Keratinocyte (primary cell): ENCODE data around the gene ZNF524. TPM values are rescaled to one million over a fixed set of nuclear protein-coding genes. Genes with fewer than 3 reads are reported as not detected.

ENCODE experiments used
- DNase-seq: peaks from one replicate; pipeline ENCODE4 v3.0.0-alpha.2; 2011; ENCODE audit warnings: low read depth, missing footprints, low spot score
- FAIRE-seq: peaks from 2 replicates; lab custom pipeline; 2011; peaks lifted over from hg19 to GRCh38; lab: Jason Lieb, UNC
- H2AFZ ChIP-seq: 2 replicates; pipeline ENCODE4 v1.6.0; 2012; ENCODE audit warnings: low read length, control low read depth, inconsistent platforms; ENCODE audit not compliant: control insufficient read depth
- H3K27ac ChIP-seq: 2 replicates; pipeline ENCODE4 v1.5.1; 2011; ENCODE audit warnings: low read length; ENCODE audit not compliant: control insufficient read depth, insufficient read depth
- H3K27me3 ChIP-seq: 3 replicates; pipeline ENCODE4 v1.6.0; 2011; ENCODE audit warnings: low read length; ENCODE audit not compliant: control insufficient read depth, insufficient read depth; ENCODE audit errors: extremely low read depth
- H3K36me3 ChIP-seq, 2 experiments: 2 replicates in 1 of 2; 3 replicates in 1 of 2; pipeline ENCODE4 v1.5.1; 2011; ENCODE audit warnings: low read length in 2 of 2, mild to moderate bottlenecking in 1 of 2; ENCODE audit not compliant: control insufficient read depth in 2 of 2, insufficient read depth in 2 of 2; ENCODE audit errors: extremely low read depth in 1 of 2
- H3K4me1 ChIP-seq: 3 replicates; pipeline ENCODE4 v1.5.1; 2011; ENCODE audit warnings: low read length; ENCODE audit not compliant: control insufficient read depth, insufficient read depth; ENCODE audit errors: extremely low read depth
- H3K4me2 ChIP-seq: 3 replicates; pipeline ENCODE4 v1.6.0; 2011; ENCODE audit warnings: low read depth, low read length; ENCODE audit not compliant: control insufficient read depth, insufficient read depth; ENCODE audit errors: extremely low read depth
- H3K4me3 ChIP-seq, 3 experiments: fragments of 200-600 bp in 1 of 3; sonication (generic) in 1 of 3; 2 replicates in 2 of 3; 3 replicates in 1 of 3; pipeline ENCODE4 v1.5.1; 2011 to 2016; ENCODE audit warnings: low read length in 3 of 3, mild to moderate bottlenecking in 3 of 3, control low read depth in 2 of 3, inconsistent platforms in 1 of 3, low read depth in 1 of 3, mixed read lengths in 1 of 3, mixed run types in 1 of 3, moderate library complexity in 1 of 3; ENCODE audit not compliant: control insufficient read depth in 2 of 3, insufficient read depth in 2 of 3; ENCODE audit errors: extremely low read depth in 1 of 3
- H3K79me2 ChIP-seq: 2 replicates; pipeline ENCODE4 v1.6.0; 2012; ENCODE audit warnings: low read length; ENCODE audit not compliant: control insufficient read depth, insufficient read depth
- H3K9ac ChIP-seq: 3 replicates; pipeline ENCODE4 v1.6.0; 2011; ENCODE audit warnings: low read length; ENCODE audit not compliant: control insufficient read depth, insufficient read depth; ENCODE audit errors: extremely low read depth
- H3K9me1 ChIP-seq: 3 replicates; pipeline ENCODE4 v1.6.0; 2011; ENCODE audit warnings: low read length; ENCODE audit not compliant: control insufficient read depth, insufficient read depth; ENCODE audit errors: extremely low read depth
- H3K9me3 ChIP-seq: 2 replicates; pipeline ENCODE4 v1.5.1; 2012; ENCODE audit warnings: low read depth, low read length; ENCODE audit not compliant: control insufficient read depth
- H4K20me1 ChIP-seq: 3 replicates; pipeline ENCODE4 v1.6.0; 2011; ENCODE audit warnings: low read length; ENCODE audit not compliant: control insufficient read depth, insufficient read depth; ENCODE audit errors: extremely low read depth
- EZH2 ChIP-seq: IDR thresholded peaks from one replicate; pipeline ENCODE4 v1.6.1; 2012; ENCODE audit warnings: inconsistent platforms, mild to moderate bottlenecking, low read length, moderate library complexity
- dilution Hi-C: fragments of 300-500 bp; cut with MboI; formaldehyde crosslinking; loops from one replicate; pipeline ENCODE4 v1.7.0; 2020; ENCODE audit warnings: low sequenced_read_pairs; ENCODE audit not compliant: extremely low pct_ligation_motif_present
- polyA plus RNA-seq, 5 experiments: library from polyadenylated mRNA; depleted of rRNA in 3 of 5; stranded (reverse) in 3 of 5; stranded (forward) in 1 of 5; unstranded in 1 of 5; fragments of >200 nt; gene quantifications; 1 replicate in 1 of 5; 2 replicates in 3 of 5; 3 replicates in 1 of 5; pipeline versions ENCODE4 v1.2.1 to v1.2.3, GENCODE V29; 2011 to 2012; ENCODE audit warnings: missing spikeins in 2 of 5, low read depth in 1 of 5, low replicate concordance in 1 of 5
- TF ChIP-seq, protein P1 (sequence below), 3 experiments: IDR thresholded peaks in 1 of 3; conservative IDR thresholded peaks in 1 of 3; optimal IDR thresholded peaks in 1 of 3; 2 replicates in 2 of 3; 3 replicates in 1 of 3; pipeline versions ENCODE3 to v1.5.1; 2011; ENCODE audit warnings: low read length in 3 of 3, mild to moderate bottlenecking in 3 of 3, moderate library complexity in 2 of 3, control low read depth in 1 of 3, inconsistent platforms in 1 of 3; ENCODE audit not compliant: insufficient read depth in 2 of 3; ENCODE audit errors: extremely low read depth in 1 of 3

The ZNF524 gene
- polyA plus RNA-seq, 1 donor (not counting 4 experiments of a cell fraction or from before 2014, with no cell fraction given), result 2.6 TPM

- no peak for TF ChIP-seq EZH2
- TF ChIP-seq, protein P1, sequence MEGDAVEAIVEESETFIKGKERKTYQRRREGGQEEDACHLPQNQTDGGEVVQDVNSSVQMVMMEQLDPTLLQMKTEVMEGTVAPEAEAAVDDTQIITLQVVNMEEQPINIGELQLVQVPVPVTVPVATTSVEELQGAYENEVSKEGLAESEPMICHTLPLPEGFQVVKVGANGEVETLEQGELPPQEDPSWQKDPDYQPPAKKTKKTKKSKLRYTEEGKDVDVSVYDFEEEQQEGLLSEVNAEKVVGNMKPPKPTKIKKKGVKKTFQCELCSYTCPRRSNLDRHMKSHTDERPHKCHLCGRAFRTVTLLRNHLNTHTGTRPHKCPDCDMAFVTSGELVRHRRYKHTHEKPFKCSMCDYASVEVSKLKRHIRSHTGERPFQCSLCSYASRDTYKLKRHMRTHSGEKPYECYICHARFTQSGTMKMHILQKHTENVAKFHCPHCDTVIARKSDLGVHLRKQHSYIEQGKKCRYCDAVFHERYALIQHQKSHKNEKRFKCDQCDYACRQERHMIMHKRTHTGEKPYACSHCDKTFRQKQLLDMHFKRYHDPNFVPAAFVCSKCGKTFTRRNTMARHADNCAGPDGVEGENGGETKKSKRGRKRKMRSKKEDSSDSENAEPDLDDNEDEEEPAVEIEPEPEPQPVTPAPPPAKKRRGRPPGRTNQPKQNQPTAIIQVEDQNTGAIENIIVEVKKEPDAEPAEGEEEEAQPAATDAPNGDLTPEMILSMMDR (optimal IDR thresholded peaks at IDR 0.05 in 1 of 3, IDR thresholded peaks at IDR 0.05 in 1 of 3, conservative IDR thresholded peaks at IDR 0.05 in 1 of 3; ENCODE audit: extremely low read depth in 1 of 3, insufficient read depth in 2 of 3, low read length in 3 of 3), result no peak
- Histone ChIP-seq H3K27ac (no peak overlapping the region), H3K4me3 (no peak overlapping the region), H3K4me2 (no peak overlapping the region), H3K4me1 (no peaks in the 10 kb centered on the region), H3K27me3 (no peaks in the 10 kb centered on the region), H3K36me3 (peaks cover 5 to 16% of the 10 kb centered on the region in 2 experiments), H4K20me1 (no peaks in the 10 kb centered on the region), H3K79me2 (peaks cover 47% of the 10 kb centered on the region), H3K9me1 (no peaks in the 10 kb centered on the region), H3K9me3 (no peaks in the 10 kb centered on the region), H2AFZ (no peak overlapping the region), H3K9ac (no peak overlapping the region)
- dilution Hi-C loops, result no loop called here
- DNase-seq, result no peak
- FAIRE-seq, result no peak
Measured at GRCh38 chr19:55611983-55612645, 12.0 kb downstream of the ZNF524 start.

GRCh38 chr19:55613396-55613795 is 13.3 kb downstream of the ZNF524 start:
- Histone ChIP-seq H4K20me1 (no peaks in the 10 kb centered on the region), H3K9me3 (no peaks in the 10 kb centered on the region), H3K27me3 (no peaks in the 10 kb centered on the region), H3K36me3 (peaks cover 9 to 15% of the 10 kb centered on the region in 2 experiments), H3K4me1 (no peaks in the 10 kb centered on the region), H2AFZ (no peak overlapping the region), H3K4me3 (no peak overlapping the region), H3K9ac (no peak overlapping the region), H3K9me1 (no peaks in the 10 kb centered on the region), H3K79me2 (peaks cover 37% of the 10 kb centered on the region), H3K4me2 (no peak overlapping the region), H3K27ac (no peak overlapping the region)
- no peak for DNase-seq
- TF ChIP-seq, protein P1 (optimal IDR thresholded peaks at IDR 0.05 in 1 of 3, IDR thresholded peaks at IDR 0.05 in 1 of 3, conservative IDR thresholded peaks at IDR 0.05 in 1 of 3; ENCODE audit: extremely low read depth in 1 of 3, insufficient read depth in 2 of 3, low read length in 3 of 3), result no peak
- TF ChIP-seq EZH2, result no peak
- no peak for FAIRE-seq
- dilution Hi-C loops, result no loop called here
